Measurements from ENCODE around the gene EIF1AY.
A peak's percentile ranks its signal among the peaks of the same experiment; 100 is the strongest.
"Not testable (repeated sequence)": the region's sequence is repeated elsewhere in the genome, so short reads cannot be mapped to it uniquely, and the experiment has no call there.

The EIF1AY gene

DNA sequence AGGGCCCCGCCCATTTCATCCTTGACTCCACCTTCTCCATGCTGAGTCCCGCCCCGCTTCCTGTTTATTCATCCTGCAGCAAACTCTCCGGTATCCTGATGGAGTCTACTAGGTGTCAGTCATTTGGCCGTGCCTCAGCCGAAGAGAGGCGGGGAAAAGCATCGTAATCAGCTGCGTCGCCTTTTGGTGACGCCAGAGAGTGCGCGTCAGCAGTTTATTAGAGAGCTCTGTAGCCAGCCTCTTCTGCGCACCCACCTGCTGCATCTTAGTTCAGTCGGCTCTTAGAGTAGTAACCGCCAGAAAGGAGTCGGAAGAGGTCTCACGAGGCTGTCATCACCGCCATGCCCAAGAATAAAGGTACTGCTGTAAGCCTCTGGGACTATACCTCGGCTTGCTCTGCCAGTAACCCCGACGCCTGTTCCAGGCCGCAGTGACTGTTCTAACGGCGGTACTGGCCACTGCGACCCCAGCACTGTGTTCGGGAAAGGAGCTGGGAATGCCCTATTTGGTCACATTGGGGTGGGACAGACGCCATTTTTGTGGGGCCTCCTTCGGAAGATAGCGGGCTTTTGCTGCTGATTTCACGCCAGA lies at the start of gene EIF1AY:
Gene EIF1AY (plus strand): TSS at position 246 of the 591 bp plus-strand sequence. CDS start 96 bp downstream, at position 342.
- DNase-seq, result peak; percentile 96

GRCh38 chrY:20528435-20528834 lies 47.1 kb upstream of the EIF1AY start:
- DNase-seq, result no peak

- DNase-seq, result peak; percentile 64
Observed at GRCh38 chrY:20538186-20538585, 37.4 kb upstream of the EIF1AY start.

DNA sequence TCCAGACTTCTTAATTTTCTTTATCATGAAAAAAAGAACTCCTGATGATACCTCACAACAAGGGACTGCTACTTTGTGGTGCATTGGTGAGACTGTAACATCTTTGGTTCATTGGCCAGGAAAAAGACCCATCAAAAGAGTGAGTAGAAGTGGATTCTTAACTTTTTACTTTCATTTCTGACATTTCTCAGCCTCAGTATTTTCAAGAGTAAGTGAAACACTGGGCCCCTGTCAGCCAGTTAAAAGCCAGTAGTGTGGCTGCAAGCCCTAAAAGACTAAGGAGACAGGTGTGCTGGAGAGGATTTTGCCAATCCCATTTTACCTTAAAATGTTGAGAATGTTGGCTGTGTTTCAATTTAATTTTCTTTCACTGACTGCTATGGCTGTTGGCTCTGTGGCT lies 36.6 kb upstream of the EIF1AY start:
- no peak for DNase-seq

GRCh38 chrY:20544451-20544960 lies 31.1 kb upstream of the EIF1AY start:
- DNase-seq, result no peak

DNA sequence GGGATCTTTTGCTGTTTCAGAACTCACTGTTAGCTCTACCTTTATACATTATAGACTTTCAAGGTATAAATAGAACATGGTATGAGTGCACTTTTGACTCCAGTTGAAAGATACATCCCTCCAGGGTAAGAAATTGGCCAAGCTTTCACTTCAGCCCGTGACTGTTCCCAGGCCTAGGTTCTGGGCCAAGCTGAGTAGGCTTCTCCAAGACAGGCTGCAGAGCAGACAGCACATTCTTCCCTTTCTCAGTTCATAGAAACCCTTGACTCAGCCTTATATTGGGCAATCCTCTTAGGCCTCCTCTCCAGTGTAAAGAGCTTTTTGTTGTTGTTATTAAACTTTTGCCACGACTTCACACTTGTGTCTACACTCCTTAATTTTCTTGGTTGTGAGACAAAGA lies 29.5 kb upstream of the EIF1AY start:
- DNase-seq, result no peak

GRCh38 chrY:20549289-20549688 lies 26.3 kb upstream of the EIF1AY start:
- no peak for DNase-seq

DNA sequence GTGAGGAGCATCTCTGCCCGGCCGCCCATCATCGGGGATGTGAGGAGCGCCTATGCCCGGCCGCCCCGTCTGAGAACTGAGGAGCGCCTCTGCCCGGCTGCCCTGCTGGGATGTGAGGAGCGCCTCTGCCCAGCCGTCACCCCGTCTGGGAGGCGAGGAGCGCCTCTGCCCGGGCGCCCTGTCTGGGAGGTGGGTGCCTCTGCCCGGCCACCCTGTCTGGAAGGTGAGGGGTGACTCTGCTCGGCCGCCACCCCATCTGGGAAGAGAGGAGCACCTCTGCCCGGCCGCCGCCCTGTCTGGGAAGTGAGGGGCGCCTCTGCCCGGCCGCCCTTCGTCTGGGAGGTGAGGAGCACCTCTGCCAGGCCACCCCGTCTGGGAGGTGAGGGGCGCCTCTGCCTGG lies 23.7 kb upstream of the EIF1AY start:
- DNase-seq, result no peak

- not testable (repeated sequence) for DNase-seq
Observed at GRCh38 chrY:20552764-20553323, 22.7 kb upstream of the EIF1AY start.

DNA sequence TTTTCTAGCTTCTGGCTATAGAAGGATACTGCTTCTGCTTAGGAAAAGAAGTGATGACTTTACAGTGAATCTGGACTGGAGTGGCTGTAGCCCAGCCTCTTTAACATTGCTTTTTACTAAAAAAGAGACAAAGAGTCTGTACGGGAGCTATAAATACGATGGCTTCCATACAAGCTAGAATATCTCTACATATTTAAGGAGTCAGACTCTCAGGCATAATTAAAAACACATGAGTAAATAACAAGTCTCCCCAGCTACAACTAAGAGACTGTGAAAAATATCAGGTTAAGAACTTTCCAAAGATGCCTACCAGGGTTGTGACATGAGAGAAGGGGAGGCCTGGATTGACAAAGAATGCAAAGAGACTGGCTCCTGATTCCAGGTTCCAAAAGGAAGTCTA lies 19.8 kb upstream of the EIF1AY start:
- DNase-seq, result no peak

GRCh38 chrY:20558677-20559076 lies 16.9 kb upstream of the EIF1AY start:
- peak; percentile 76 for DNase-seq

GRCh38 chrY:20559873-20560512 lies 15.6 kb upstream of the EIF1AY start:
- peak; percentile 62 for DNase-seq

DNA sequence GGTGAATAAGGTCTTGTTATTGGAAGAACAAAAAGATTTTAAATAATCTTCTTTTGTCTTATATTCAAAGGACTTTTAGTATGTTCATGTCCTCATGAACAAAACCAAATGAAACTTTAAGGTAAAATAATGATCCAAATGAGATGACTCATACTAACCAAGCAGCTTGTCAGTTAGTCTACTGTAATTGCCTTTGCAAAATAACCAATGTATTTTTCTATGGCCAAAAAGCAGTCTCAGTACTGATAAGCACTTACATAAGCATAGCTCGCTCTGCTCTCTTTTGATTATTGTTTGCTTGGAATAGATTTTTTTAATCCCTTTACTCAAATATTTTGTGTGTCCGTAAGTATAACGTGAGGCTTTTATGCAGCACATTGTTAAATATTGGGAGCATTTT lies 4.3 kb upstream of the EIF1AY start:
- DNase-seq, result peak; percentile 58

DNA sequence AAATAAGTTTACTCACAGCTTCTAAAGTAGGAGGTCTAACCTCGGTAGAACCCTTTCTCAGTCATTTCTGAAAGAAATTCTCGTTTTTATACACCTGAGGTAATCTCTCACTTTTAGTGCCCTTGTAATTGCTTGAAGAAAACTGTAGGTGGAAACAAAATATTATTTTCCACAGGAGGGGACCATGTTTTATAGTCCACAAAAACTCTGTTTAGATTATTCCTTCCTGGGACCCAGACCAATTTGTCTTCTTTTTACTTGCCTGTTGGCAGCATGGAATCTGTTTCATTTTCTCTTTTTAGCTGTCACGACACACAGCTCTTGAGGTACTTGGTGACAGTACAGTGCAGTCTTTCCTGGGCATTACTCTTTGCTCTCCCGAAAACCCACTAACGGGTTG lies 930 bp downstream of the EIF1AY start:
- DNase-seq, result peak; percentile 53

- no peak for DNase-seq
Observed at GRCh38 chrY:20578206-20578605, 2.6 kb downstream of the EIF1AY start.

GRCh38 chrY:20581687-20582086 lies 6.1 kb downstream of the EIF1AY start:
- no peak for DNase-seq

- no peak for DNase-seq
Observed at GRCh38 chrY:20586161-20586560, 10.6 kb downstream of the EIF1AY start.
